Activated gamma-delta T cell treated with anti-CD3 and anti-CD28 coated beads, Interleukin-2, amount 50 U/mL, for 16 hours (primary cell): ENCODE results near the gene CLDN19.

Source experiments
- DNase-seq: peaks from one replicate; pipeline ENCODE4 v3.0.0-alpha.2; 2020; ENCODE audit warnings: low read depth

The CLDN19 gene

GRCh38 chr1:42700006-42700405 is 40.0 kb downstream of the CLDN19 start:
- no peak for DNase-seq

- no peak for DNase-seq
Measured at GRCh38 chr1:42698081-42698813, 41.8 kb downstream of the CLDN19 start.

- no peak for DNase-seq
Measured at GRCh38 chr1:42692911-42693310, 47.1 kb downstream of the CLDN19 start.

GRCh38 chr1:42692461-42692860 is 47.6 kb downstream of the CLDN19 start:
- DNase-seq: no peak

- DNase-seq: no peak
Measured at GRCh38 chr1:42691157-42691498, 48.9 kb downstream of the CLDN19 start.

GRCh38 chr1:42690477-42691156 is 49.4 kb downstream of the CLDN19 start:
- DNase-seq: no peak

GRCh38 chr1:42689912-42690311 is 50.1 kb downstream of the CLDN19 start:
- DNase-seq: no peak

GRCh38 chr1:42686418-42686817 is 53.6 kb downstream of the CLDN19 start:
- DNase-seq: no peak

- DNase-seq: no peak
Measured at GRCh38 chr1:42684139-42684538, 55.9 kb downstream of the CLDN19 start.
